ENCODE data around the gene SUFU.

Gene SUFU

DNA sequence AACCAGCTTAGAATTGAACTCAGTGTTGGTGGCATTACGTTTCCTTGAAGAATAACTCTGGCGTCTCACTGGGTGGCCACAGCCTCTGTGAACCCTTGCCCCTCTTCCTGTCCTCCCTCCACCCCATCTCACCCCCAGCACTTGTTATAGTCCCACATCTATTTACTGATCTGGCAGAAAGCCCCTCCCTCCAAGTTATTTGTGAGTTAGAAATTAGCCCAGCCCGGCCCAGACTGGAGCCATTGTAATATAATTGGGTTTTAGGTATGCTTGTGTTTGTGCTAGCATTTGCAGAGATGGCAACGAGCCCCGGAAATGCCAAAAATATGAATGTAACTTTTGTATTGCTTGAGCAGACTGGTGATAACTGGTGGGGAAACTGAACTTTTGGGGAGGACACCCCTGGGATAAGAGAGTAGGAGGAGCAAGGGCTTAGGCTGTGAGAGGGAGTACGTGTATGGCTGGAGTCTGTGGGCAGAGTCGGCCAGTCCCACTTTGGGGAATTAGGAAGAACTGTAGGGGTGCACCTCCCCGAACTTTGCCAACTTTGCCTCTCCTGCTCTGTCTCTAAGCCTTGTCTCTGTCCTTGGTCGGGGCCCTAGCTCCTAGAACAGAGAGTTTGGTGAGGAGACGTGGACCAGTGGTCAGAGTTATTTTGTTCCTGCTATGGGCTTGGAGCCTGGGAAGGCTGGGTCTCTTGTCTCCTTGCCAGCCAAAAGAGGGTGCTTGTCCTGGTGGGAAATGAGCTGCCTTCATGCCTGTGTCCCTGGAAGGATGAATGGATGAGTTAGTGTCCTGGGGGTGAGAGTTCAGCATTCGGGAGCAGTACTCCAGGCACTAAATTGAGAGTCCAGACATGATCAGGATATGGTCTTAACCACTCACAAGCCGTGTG, 121.2 kb downstream of the SUFU start:
- H3K4me3 Mint-ChIP-seq = no peak overlapping the region
- no peaks in the 10 kb centered on the region for H3K4me1 Mint-ChIP-seq (ENCODE audit: low read depth)
- H3K36me3 Mint-ChIP-seq (ENCODE audit: low read depth) = no peaks in the 10 kb centered on the region
- no peaks in the 10 kb centered on the region for H3K9me3 Mint-ChIP-seq
- no peaks in the 10 kb centered on the region for H3K27me3 Mint-ChIP-seq (ENCODE audit: low read depth)
- no peak overlapping the region for H3K27ac Mint-ChIP-seq
- no peak for DNase-seq (ENCODE audit: low spot score)

DNA sequence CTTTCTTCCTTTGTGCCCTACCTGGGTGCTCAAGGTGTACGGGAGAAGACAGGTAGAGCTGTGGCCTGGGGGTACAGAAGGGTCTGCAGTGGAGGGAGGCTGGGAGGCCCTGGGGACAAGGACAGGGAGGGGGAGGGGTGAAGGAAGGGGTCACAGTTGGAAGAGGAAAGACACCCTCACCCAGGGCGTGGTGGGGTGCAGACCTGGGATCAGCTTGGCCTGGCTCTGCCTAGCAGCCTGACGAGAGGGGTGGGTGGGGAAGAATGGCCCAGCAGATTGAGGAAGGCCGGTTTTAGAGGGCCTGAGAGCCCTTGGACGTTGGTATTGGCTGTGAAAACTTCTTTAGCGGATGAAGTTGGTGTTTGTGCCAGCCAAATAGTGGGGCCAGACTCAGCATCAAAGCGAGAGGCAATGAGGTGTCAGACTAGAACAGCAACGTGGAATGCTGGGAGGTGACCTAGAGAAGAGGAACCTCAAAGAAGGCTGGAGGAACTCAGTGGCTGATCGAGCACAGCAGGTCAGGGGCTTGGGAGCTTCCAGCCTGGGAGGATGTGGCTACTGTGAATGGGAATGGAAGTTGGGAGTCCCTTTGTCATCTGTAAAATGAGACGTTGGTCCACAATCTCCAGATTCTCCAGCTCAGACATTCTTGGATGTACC, 122.4 kb downstream of the SUFU start:
- H3K4me1 Mint-ChIP-seq (ENCODE audit: low read depth) = peaks cover 4% of the 10 kb centered on the region
- H3K36me3 Mint-ChIP-seq (ENCODE audit: low read depth) = peaks cover 4% of the 10 kb centered on the region
- H3K27ac Mint-ChIP-seq = no peak overlapping the region

DNA sequence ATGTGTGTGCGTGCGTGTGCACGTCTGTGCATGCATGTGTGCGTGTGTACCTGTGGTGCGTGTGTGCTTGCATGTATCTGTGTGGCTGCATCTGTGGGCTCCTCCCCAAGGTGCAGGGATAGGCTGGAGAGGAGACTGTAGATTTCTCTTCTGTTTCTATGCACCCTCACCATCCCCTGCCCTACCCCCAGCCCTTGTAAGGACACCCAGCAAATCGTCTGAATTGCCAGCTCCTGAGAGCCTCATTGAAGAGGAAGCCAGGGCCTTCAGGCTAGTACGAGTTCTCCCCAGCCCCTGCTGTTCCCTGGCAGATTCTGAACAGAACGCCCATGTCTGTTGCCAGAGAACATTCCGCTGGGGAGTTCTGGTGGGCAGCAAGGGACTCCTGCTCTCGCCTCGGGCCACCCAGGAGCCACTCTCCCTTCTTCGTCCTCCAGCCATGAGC, 123.5 kb downstream of the SUFU start:
- Mint-ChIP-seq H3K27ac (no peak overlapping the region), H3K4me3 (no peak overlapping the region), H3K9me3 (no peaks in the 10 kb centered on the region), H3K36me3 (ENCODE audit: low read depth) (peaks cover 4% of the 10 kb centered on the region), H3K4me1 (ENCODE audit: low read depth) (peaks cover 9% of the 10 kb centered on the region), H3K27me3 (ENCODE audit: low read depth) (no peaks in the 10 kb centered on the region)
- no peak for DNase-seq (ENCODE audit: low spot score)

More for the DNA sequence above, 122.4 kb downstream of the SUFU start:
- Mint-ChIP-seq H3K27me3 (ENCODE audit: low read depth) (no peaks in the 10 kb centered on the region), H3K9me3 (no peaks in the 10 kb centered on the region), H3K4me3 (no peak overlapping the region)
- no peak for DNase-seq (ENCODE audit: low spot score)

DNA sequence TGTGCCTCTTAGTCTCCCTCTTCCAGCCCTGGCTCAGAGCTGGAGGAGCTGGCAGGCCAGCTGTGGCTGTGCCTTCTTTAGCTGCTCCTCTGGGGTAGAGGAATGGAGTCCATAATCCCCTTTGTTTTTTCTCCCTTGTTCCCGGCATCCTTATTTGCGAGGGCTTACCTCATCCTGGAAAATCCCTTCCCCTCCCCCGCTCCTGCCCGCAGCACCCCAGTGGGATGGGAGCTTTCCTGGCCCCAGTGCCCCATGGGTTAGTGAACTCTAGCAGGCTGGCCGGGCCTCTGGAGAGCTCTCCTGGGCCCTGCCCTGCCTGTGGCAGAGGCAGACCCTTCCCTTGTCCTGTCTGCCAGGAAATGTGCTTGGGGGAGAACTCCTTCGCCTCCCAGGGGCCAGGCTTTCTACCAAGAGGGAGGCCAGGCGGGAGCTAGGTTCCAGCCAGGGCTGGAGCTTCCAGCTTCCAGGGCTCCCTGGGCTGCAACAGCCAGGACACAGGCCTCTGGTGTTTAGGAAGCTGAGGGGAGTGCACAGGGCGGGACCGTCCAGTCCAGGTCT, 124.0 kb downstream of the SUFU start:
- H3K36me3 Mint-ChIP-seq (ENCODE audit: low read depth) = peaks cover 4% of the 10 kb centered on the region
- peaks cover 14% of the 10 kb centered on the region for H3K4me1 Mint-ChIP-seq (ENCODE audit: low read depth)
- no peaks in the 10 kb centered on the region for H3K27me3 Mint-ChIP-seq (ENCODE audit: low read depth)
- H3K27ac Mint-ChIP-seq = peak overlapping the region; percentile 41
- H3K9me3 Mint-ChIP-seq = no peaks in the 10 kb centered on the region
- DNase-seq (ENCODE audit: low spot score) = no peak
- H3K4me3 Mint-ChIP-seq = no peak overlapping the region

DNA sequence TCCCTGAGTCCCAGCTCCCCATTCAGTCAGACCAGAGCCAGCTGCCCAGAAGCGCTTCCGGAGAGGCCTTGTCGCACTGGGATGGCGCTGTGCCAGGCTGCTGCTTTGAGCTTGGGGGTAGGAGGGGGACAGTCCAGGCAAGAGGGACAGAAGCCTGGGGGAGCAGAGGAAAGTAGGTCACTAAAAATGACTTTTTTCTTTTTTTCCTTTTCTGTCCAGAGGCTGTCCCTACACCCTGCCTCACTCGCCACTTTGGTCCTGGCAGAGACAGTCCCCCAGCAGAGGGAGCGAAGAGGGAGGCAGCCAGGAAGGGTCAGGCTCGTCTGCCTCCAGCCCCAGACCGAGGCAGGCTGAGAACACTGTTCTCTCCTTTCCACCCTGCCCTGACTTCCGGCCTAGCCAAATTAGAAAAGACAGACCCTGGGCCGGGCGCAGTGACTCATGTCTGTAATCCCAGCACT, 124.7 kb downstream of the SUFU start:
- DNase-seq (ENCODE audit: low spot score) = no peak
- no peaks in the 10 kb centered on the region for H3K27me3 Mint-ChIP-seq (ENCODE audit: low read depth)
- H3K4me3 Mint-ChIP-seq = no peak overlapping the region
- no peaks in the 10 kb centered on the region for H3K9me3 Mint-ChIP-seq
- peaks cover 20% of the 10 kb centered on the region for H3K4me1 Mint-ChIP-seq (ENCODE audit: low read depth)
- peaks cover 4% of the 10 kb centered on the region for H3K36me3 Mint-ChIP-seq (ENCODE audit: low read depth)
- H3K27ac Mint-ChIP-seq = no peak overlapping the region

DNA sequence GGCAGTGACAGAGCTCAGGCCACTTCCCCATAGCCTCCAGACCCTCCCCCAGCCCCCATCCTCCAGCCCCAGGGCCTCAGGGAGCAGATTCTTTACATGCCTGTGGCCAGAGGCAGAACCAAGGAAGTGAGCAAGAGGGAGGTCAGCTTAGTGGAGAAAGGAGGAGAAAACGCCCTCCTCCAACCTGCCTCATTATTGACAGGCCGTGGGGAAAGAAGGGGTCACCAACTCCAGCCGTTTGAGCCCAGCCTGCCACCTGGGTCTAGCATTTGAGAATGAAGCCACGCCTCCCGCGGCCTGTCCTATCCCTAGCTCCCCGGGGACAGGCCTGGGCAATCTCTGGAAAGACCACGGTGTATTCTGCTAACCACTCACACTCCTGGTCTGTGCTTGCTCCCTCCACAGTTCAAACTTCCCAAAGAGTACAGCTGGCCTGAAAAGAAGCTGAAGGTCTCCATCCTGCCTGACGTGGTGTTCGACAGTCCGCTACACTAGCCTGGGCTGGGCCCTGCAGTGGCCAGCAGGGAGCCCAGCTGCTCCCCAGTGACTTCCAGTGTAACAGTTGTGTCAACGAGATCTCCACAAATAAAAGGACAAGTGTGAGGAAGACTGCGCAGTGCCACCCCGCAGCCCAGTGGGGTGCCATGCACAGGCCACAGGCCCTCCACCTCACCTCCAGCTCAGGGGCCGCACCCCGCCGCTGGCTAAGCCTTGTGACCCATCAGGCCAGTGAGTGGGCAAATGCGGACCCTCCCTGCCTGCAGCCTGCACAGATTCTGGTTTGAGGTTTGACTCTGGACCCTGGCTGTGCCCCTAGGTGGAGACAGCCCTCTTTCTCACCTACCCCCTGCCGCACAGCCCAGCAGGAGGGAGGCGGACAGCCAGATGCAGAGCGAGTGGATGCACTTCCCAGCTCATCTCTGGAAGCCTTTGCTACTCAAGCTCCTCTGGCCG, 126.2 kb downstream of the SUFU start:
- Mint-ChIP-seq H3K27ac (no peak overlapping the region), H3K4me1 (ENCODE audit: low read depth) (peaks cover 26% of the 10 kb centered on the region), H3K9me3 (no peaks in the 10 kb centered on the region), H3K36me3 (ENCODE audit: low read depth) (peaks cover 4% of the 10 kb centered on the region), H3K4me3 (no peak overlapping the region), H3K27me3 (ENCODE audit: low read depth) (no peaks in the 10 kb centered on the region)
- no peak for DNase-seq (ENCODE audit: low spot score)

DNA sequence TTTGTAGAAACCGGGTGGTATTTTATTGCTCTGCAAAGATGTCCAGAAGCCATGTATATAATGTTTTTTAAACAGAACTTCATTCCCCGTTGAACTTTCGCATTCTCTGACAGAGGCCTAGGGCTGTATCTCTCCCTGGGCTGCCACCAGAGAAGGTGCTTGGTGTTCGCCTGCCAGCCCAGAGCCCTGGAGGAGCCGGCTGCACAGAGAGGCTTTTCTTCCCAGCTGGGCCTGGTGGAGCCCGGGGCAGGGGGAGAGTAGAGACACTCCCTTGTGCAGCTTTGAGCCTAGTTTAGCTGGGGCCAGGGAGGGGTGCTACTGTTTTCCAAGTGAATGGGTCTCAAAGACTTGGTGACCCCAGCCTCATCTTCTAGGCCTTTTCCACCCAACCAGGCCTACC, 126.9 kb downstream of the SUFU start:
- no peak for DNase-seq (ENCODE audit: low spot score)
- Mint-ChIP-seq H3K36me3 (ENCODE audit: low read depth) (peaks cover 4% of the 10 kb centered on the region), H3K27ac (no peak overlapping the region), H3K4me3 (no peak overlapping the region), H3K9me3 (no peaks in the 10 kb centered on the region), H3K27me3 (ENCODE audit: low read depth) (no peaks in the 10 kb centered on the region), H3K4me1 (ENCODE audit: low read depth) (peaks cover 33% of the 10 kb centered on the region)

DNA sequence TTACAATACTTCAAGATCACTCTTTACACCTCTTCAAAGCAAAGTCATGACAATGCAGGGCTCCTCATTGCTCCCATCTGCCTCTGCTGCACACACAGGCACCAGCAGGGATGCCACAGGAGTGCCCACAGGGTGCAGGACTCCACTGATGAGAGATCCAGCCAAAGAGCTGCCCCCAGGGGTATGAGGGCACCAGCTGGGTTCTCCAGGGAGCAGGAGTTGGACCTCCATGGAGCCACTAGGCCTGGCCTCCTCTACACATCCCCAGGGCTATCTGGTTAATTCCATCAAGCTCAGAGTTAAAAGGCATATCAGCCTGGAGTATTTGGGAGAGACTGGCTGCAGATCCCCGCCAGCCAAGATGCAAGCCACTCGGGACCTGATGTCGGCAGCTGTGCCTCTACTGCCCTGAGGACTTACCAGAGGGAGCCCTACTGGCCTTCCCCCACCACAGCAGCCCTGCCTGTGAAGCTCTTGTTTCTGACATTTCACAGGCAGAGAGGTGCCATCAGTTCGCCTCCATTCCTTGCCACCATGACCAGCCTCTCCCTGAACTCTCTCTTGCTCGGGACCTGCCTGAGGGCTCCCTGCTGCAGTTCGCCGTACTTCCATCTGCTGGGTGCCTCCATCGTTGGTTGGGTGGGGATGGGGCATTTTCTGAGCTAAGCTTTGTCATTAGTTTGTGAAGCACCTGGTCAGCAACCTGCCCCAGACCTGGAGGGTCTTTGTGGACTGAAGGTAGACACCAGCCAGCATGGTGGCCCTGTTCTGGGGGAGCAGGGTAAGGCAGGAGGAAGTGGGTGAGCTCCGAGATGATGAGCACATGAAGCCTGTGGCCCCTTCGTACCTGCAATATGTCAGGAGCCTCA, 128.0 kb downstream of the SUFU start:
- DNase-seq (ENCODE audit: low spot score) = no peak
- Mint-ChIP-seq H3K36me3 (ENCODE audit: low read depth) (peaks cover 4% of the 10 kb centered on the region), H3K27me3 (ENCODE audit: low read depth) (no peaks in the 10 kb centered on the region), H3K9me3 (no peaks in the 10 kb centered on the region), H3K4me3 (no peak overlapping the region), H3K4me1 (ENCODE audit: low read depth) (peaks cover 37% of the 10 kb centered on the region), H3K27ac (peak overlapping the region; percentile 38)

DNA sequence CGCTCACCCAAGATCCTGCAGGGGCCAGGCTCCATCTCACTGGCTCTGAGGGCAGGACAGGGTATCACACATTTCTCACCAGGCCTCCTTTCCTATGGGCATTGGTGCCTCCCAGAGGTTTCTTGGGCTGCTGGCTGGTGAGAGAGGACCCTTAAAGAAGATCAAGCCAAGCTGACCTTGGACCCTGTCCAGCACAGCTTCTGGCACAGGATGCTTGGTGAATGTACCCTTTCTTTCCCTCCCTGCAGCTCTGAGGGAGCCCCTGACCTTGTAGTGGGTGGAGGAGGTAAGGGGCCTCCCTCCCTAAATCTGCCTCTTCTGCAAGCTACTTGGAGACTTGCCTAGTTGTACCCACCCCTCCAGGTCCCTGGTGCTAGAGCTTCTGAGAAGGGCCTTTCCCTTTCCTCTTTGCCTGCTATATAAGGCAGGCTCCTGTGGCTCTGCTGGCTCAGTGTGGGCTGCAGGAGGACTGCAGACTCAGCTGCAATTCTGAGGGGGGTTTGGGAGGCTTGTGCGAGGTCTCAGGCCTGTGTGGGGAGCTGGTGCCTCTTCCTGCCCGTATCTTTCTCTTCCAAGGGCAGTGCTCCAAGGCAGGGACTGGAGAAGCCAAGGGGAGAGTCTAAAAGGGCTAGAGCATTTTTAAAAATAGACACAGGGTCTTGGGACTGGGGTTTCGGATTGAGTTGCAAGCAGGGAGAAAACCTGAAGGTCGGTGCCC, 128.8 kb downstream of the SUFU start:
- H3K27ac Mint-ChIP-seq = peak overlapping the region; percentile 62
- peaks cover 4% of the 10 kb centered on the region for H3K36me3 Mint-ChIP-seq (ENCODE audit: low read depth)
- no peaks in the 10 kb centered on the region for H3K9me3 Mint-ChIP-seq
- peak overlapping the region; percentile 21 for H3K4me3 Mint-ChIP-seq
- no peak for DNase-seq (ENCODE audit: low spot score)
- peaks cover 40% of the 10 kb centered on the region for H3K4me1 Mint-ChIP-seq (ENCODE audit: low read depth)
- H3K27me3 Mint-ChIP-seq (ENCODE audit: low read depth) = no peaks in the 10 kb centered on the region

DNA sequence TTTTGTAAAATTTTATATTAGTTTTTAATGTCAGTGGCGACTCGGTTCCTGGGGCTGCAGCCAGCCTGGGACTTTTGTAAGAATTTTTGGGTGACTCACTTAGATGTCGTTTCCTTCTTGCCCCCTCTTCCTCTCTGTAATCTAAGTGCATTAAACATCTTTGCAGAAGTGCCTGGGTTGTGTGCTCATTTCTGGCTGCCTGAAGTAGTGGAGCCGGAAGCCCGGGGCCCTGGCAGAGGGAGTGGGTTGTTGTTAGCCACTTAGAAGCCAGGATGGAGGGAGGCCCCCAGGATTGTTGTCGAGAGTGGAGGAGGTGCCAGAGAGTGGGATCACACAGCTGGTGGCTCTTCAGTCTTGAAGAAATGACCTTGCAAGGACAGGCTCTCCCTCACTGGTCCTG, 129.5 kb downstream of the SUFU start:
- H3K27ac Mint-ChIP-seq = peak overlapping the region; percentile 75
- DNase-seq (ENCODE audit: low spot score) = peak; percentile 41
- H3K36me3 Mint-ChIP-seq (ENCODE audit: low read depth) = peaks cover 4% of the 10 kb centered on the region
- H3K4me3 Mint-ChIP-seq = peak overlapping the region; percentile 32
- no peaks in the 10 kb centered on the region for H3K9me3 Mint-ChIP-seq
- peaks cover 40% of the 10 kb centered on the region for H3K4me1 Mint-ChIP-seq (ENCODE audit: low read depth)
- no peaks in the 10 kb centered on the region for H3K27me3 Mint-ChIP-seq (ENCODE audit: low read depth)

DNA sequence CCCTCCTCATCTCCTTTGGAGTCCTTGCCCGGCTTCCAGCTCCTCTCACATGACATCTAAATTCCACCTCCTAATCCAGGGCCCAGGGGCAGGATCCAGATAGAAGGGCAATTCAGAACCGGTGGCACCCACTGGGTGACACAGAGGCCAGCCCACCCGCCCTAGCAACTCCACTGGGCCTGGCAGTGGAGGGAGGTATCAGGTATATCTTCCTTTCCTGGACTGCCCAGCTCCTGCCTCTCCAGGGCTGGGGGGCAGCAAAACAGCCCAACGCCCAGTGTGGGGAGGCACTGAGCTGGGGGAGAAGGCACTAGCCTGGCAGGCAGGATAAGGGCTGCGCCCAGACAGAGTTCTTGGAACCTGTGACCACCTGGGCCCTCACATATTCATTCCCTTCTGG, 130.1 kb downstream of the SUFU start:
- Mint-ChIP-seq H3K4me3 (no peak overlapping the region), H3K36me3 (ENCODE audit: low read depth) (peaks cover 4% of the 10 kb centered on the region), H3K27me3 (ENCODE audit: low read depth) (no peaks in the 10 kb centered on the region), H3K27ac (peak overlapping the region; percentile 75), H3K4me1 (ENCODE audit: low read depth) (peaks cover 40% of the 10 kb centered on the region), H3K9me3 (no peaks in the 10 kb centered on the region)
- DNase-seq (ENCODE audit: low spot score) = no peak

DNA sequence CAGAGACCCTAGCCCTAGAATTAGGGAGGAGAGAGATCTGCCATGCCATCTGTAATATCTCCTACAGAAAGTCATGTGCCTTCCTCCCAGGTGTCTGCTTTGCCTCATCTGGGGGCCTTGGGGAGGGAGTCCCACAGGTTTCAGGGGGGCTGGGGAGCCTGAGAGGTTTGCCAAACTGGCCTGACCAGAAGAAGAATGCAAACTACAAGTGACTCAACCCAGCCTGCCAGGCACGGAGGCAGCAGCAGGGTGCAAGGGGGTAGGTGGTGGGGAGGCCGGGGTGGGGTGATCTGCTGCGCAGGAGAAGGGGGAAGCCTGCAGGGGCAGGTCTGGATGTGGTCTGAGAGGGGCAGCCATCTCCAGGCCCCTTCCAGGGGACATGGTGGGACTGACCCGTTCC, 130.9 kb downstream of the SUFU start:
- H3K27ac Mint-ChIP-seq = no peak overlapping the region
- H3K9me3 Mint-ChIP-seq = no peaks in the 10 kb centered on the region
- no peak for DNase-seq (ENCODE audit: low spot score)
- no peaks in the 10 kb centered on the region for H3K27me3 Mint-ChIP-seq (ENCODE audit: low read depth)
- peaks cover 4% of the 10 kb centered on the region for H3K36me3 Mint-ChIP-seq (ENCODE audit: low read depth)
- H3K4me3 Mint-ChIP-seq = no peak overlapping the region
- H3K4me1 Mint-ChIP-seq (ENCODE audit: low read depth) = peaks cover 40% of the 10 kb centered on the region
